Measurements from ENCODE around the gene GJA1. TPM values are rescaled to one million over a fixed set of nuclear protein-coding genes. Genes with fewer than 3 reads are reported as not detected.

The GJA1 gene
- total RNA-seq, 1 donor from 2014 or later = 190 TPM

- Mint-ChIP-seq H3K36me3 (peaks cover 49% of the 10 kb centered on the region), H3K4me1 (ENCODE audit: unreplicated experiment) (peaks cover 11% of the 10 kb centered on the region), H3K27me3 (no peaks in the 10 kb centered on the region), H3K4me3 (no peak overlapping the region), H3K9me3 (peaks cover 6% of the 10 kb centered on the region), H3K27ac (no peak overlapping the region)
- TF ChIP-seq CTCF (conservative IDR thresholded peaks at IDR 0.05) = no peak
- no peak for DNase-seq (ENCODE audit: extremely low spot score, unreplicated experiment)
These were observed 13.9 kb downstream of the GJA1 start for GRCh38 chr6:121449331-121449730.

- Mint-ChIP-seq H3K36me3 (peaks cover 44% of the 10 kb centered on the region), H3K9me3 (peaks cover 6% of the 10 kb centered on the region), H3K27ac (no peak overlapping the region), H3K4me1 (ENCODE audit: unreplicated experiment) (peaks cover 5% of the 10 kb centered on the region), H3K27me3 (no peaks in the 10 kb centered on the region), H3K4me3 (no peak overlapping the region)
- no peak for DNase-seq (ENCODE audit: extremely low spot score, unreplicated experiment)
- TF ChIP-seq CTCF (conservative IDR thresholded peaks at IDR 0.05) = no peak
These were observed 14.8 kb downstream of the GJA1 start for GRCh38 chr6:121450242-121450641.

GRCh38 chr6:121451250-121451649 lies 15.8 kb downstream of the GJA1 start:
- Mint-ChIP-seq H3K27ac (no peak overlapping the region), H3K36me3 (peaks cover 36% of the 10 kb centered on the region), H3K4me1 (ENCODE audit: unreplicated experiment) (peaks cover 5% of the 10 kb centered on the region), H3K9me3 (peaks cover 6% of the 10 kb centered on the region), H3K27me3 (no peaks in the 10 kb centered on the region), H3K4me3 (no peak overlapping the region)
- TF ChIP-seq CTCF (conservative IDR thresholded peaks at IDR 0.05) = no peak
- no peak for DNase-seq (ENCODE audit: extremely low spot score, unreplicated experiment)

- no peak overlapping the region for H3K4me3 Mint-ChIP-seq
- H3K36me3 Mint-ChIP-seq = peaks cover 17% of the 10 kb centered on the region
- no peak for DNase-seq (ENCODE audit: extremely low spot score, unreplicated experiment)
- H3K27ac Mint-ChIP-seq = no peak overlapping the region
- H3K4me1 Mint-ChIP-seq (ENCODE audit: unreplicated experiment) = peaks cover 3% of the 10 kb centered on the region
- no peaks in the 10 kb centered on the region for H3K27me3 Mint-ChIP-seq
- TF ChIP-seq CTCF (conservative IDR thresholded peaks at IDR 0.05) = no peak
- no peaks in the 10 kb centered on the region for H3K9me3 Mint-ChIP-seq
These were observed 17.7 kb downstream of the GJA1 start for GRCh38 chr6:121453191-121453590.

GRCh38 chr6:121460170-121460569 lies 24.7 kb downstream of the GJA1 start:
- no peak for DNase-seq (ENCODE audit: extremely low spot score, unreplicated experiment)
- H3K4me1 Mint-ChIP-seq (ENCODE audit: unreplicated experiment) = peaks cover 3% of the 10 kb centered on the region
- TF ChIP-seq CTCF (conservative IDR thresholded peaks at IDR 0.05) = no peak
- H3K27ac Mint-ChIP-seq = no peak overlapping the region
- H3K4me3 Mint-ChIP-seq = no peak overlapping the region
- H3K9me3 Mint-ChIP-seq = no peaks in the 10 kb centered on the region
- H3K27me3 Mint-ChIP-seq = no peaks in the 10 kb centered on the region
- H3K36me3 Mint-ChIP-seq = no peaks in the 10 kb centered on the region

GRCh38 chr6:121463087-121463486 lies 27.6 kb downstream of the GJA1 start:
- H3K27ac Mint-ChIP-seq = no peak overlapping the region
- H3K9me3 Mint-ChIP-seq = no peaks in the 10 kb centered on the region
- H3K36me3 Mint-ChIP-seq = no peaks in the 10 kb centered on the region
- no peak for TF ChIP-seq CTCF (conservative IDR thresholded peaks at IDR 0.05)
- no peak overlapping the region for H3K4me3 Mint-ChIP-seq
- H3K27me3 Mint-ChIP-seq = no peaks in the 10 kb centered on the region
- DNase-seq (ENCODE audit: extremely low spot score, unreplicated experiment) = no peak
- H3K4me1 Mint-ChIP-seq (ENCODE audit: unreplicated experiment) = no peaks in the 10 kb centered on the region
